ENCODE measurements around the gene TUNAR.

GRCh38 chr14:95903616-95904107 is 27.0 kb downstream of the TUNAR start:
- TF ChIP-seq POLR2AphosphoS5 (IDR thresholded peaks at IDR 0.05; ENCODE audit: low read depth, low read length) (no peak), CTCF (IDR thresholded peaks at IDR 0.05) (no peak), REST (IDR thresholded peaks at IDR 0.05; ENCODE audit: insufficient read depth in 1 of 2, low read depth in 2 of 2, low read length in 1 of 2) (no peak)
